Thymus (tissue), 11 donors: ENCODE results near the gene PI4KB. TPM values are rescaled to one million over a fixed set of nuclear protein-coding genes. Genes with fewer than 3 reads are reported as not detected.
"Not testable (repeated sequence)": the region's sequence is repeated elsewhere in the genome, so short reads cannot be mapped to it uniquely, and the experiment has no call there.

ENCODE experiments used
- DNase-seq, 9 donors: peaks; one replicate each; pipeline ENCODE4 v3.0.0-alpha.2; 2013; ENCODE audit warnings: low spot score in 9 of 9, low read depth in 6 of 9, missing footprints in 1 of 9
- H3K27ac ChIP-seq, 2 donors: one replicate each; pipeline ENCODE4 v1.5.1; 2013; ENCODE audit warnings: control low read depth in 1 of 2, low read depth in 1 of 2, low read length in 1 of 2, mild to moderate bottlenecking in 1 of 2, moderate library complexity in 1 of 2
- H3K27me3 ChIP-seq, 2 donors: one replicate each; pipeline ENCODE4 v1.5.1; 2013; ENCODE audit warnings: low read length in 1 of 2; ENCODE audit not compliant: control insufficient read depth in 2 of 2, insufficient read depth in 1 of 2
- H3K36me3 ChIP-seq, 2 donors: one replicate each; pipeline ENCODE4 v1.5.1; 2013; ENCODE audit warnings: low read length in 1 of 2, mild to moderate bottlenecking in 1 of 2, moderate library complexity in 1 of 2; ENCODE audit not compliant: control insufficient read depth in 2 of 2, insufficient read depth in 2 of 2
- H3K4me1 ChIP-seq, 2 donors: one replicate each; pipeline ENCODE4 v1.5.1; 2013; ENCODE audit warnings: low read length in 2 of 2; ENCODE audit not compliant: control insufficient read depth in 2 of 2, insufficient read depth in 2 of 2
- H3K4me3 ChIP-seq, 2 donors: one replicate each; pipeline ENCODE4 v1.5.1; 2013; ENCODE audit warnings: low read length in 2 of 2, control low read depth in 1 of 2, mild to moderate bottlenecking in 1 of 2
- H3K9me3 ChIP-seq, 2 donors: one replicate each; pipeline ENCODE4 v1.5.1; 2013; ENCODE audit warnings: low read length in 1 of 2, mild to moderate bottlenecking in 1 of 2; ENCODE audit not compliant: control insufficient read depth in 2 of 2, insufficient read depth in 1 of 2
- WGBS: extraction: QIAGEN DNeasy Blood & Tissue Kit; methylation state at CpG from one replicate; pipeline ENCODE4 v1.1.7; 2013; 5-methylcytosine and 5-hydroxymethylcytosine counted together
- polyA plus RNA-seq: library from polyadenylated mRNA; stranded (reverse); fragments of 200-250 nt; gene quantifications from one replicate; pipeline ENCODE4 v1.2.3, GENCODE V29; 2013
- total RNA-seq: library from RNA; stranded (reverse); fragments of 120-200 nt; gene quantifications from one replicate; pipeline ENCODE4 v1.2.4, GENCODE V29; 2013
- donor health status: healthy.

PI4KB gene
- total and polyA plus RNA-seq, 2 donors: 29.0 to 31.8 TPM

GRCh38 chr1:151368393-151369301, 41.4 kb upstream of the PI4KB start:
- 98% methylated on average over 20 of the region's 20 CpGs for WGBS
- Histone ChIP-seq H3K27ac (no peak overlapping the region), H3K27me3 (no peaks in the 10 kb centered on the region), H3K4me3 (no peak overlapping the region), H3K9me3 (peaks cover 0 to under 1% of the 10 kb centered on the region in 2 donors), H3K4me1 (peaks cover 0 to 9% of the 10 kb centered on the region in 2 donors), H3K36me3 (no peaks in the 10 kb centered on the region)
- no peak for DNase-seq

- H3K4me1 ChIP-seq: peaks cover 0 to 9% of the 10 kb centered on the region in 2 donors
- WGBS: 97% methylated on average over 8 of the region's 8 CpGs
- no peak for DNase-seq
- H3K9me3 ChIP-seq: peaks cover 0 to 8% of the 10 kb centered on the region in 2 donors
- H3K27me3 ChIP-seq: no peaks in the 10 kb centered on the region
- H3K4me3 ChIP-seq: no peak overlapping the region
- H3K27ac ChIP-seq: no peak overlapping the region
- H3K36me3 ChIP-seq: no peaks in the 10 kb centered on the region
Observed at GRCh38 chr1:151367658-151368392, 40.6 kb upstream of the PI4KB start.

GRCh38 chr1:151364996-151365395, 37.8 kb upstream of the PI4KB start:
- WGBS: 97% methylated on average over 4 of the region's 4 CpGs
- no peak overlapping the region for H3K27ac ChIP-seq
- H3K9me3 ChIP-seq: peaks cover 1 to 25% of the 10 kb centered on the region in 2 donors
- no peaks in the 10 kb centered on the region for H3K27me3 ChIP-seq
- no peaks in the 10 kb centered on the region for H3K36me3 ChIP-seq
- H3K4me1 ChIP-seq: peaks cover 0 to 2% of the 10 kb centered on the region in 2 donors
- H3K4me3 ChIP-seq: no peak overlapping the region
- no peak for DNase-seq

DNA sequence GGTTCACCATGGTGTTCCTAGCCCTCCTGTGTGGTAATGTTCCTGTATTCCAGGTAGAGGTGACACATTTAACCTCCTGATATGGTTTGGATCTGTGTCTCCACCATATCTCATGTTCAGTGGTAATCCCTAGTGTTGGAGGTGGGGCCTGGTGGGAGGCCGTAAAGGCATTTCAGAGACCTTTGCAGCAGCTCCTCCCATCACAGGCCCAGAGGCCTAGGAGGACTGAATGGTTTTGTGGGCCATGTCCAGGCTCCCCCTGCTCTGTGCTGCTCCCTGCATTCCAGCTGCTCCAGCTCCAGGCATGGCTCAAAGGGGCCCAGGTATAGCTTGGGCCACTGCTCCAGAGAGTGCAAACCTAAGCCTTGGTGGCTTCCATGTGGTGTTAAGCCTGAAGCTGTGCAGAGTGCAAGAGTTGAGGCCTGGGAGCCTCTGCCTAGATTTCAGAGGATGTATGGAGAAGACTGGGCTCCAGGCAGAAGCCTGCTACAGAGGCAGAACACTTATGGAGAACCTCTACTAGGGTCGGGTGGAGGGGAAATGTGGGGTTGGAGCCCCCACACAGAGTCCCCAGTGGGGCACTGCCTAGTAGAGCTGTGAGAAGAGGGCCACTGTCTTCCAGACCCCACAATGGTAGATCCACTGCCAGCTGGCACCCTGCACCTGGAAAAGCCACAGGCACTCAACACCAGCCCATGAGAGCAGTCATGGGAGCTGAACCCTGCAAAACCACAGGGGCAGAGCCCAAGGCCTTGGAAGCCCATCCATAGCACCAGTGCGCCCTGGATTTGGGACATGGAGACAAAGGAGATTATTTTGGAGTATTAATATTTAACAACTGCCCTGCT, 35.3 kb upstream of the PI4KB start:
- H3K27ac ChIP-seq: no peak overlapping the region
- no peak for DNase-seq
- WGBS: 97% methylated on average over 3 of the region's 3 CpGs

GRCh38 chr1:151361883-151362282, 34.7 kb upstream of the PI4KB start:
- H3K27me3 ChIP-seq: no peaks in the 10 kb centered on the region
- no peak for DNase-seq
- H3K36me3 ChIP-seq: no peaks in the 10 kb centered on the region
- H3K9me3 ChIP-seq: peaks cover 1 to 25% of the 10 kb centered on the region in 2 donors
- H3K4me3 ChIP-seq: no peak overlapping the region
- H3K27ac ChIP-seq: no peak overlapping the region
- no peaks in the 10 kb centered on the region for H3K4me1 ChIP-seq

More for the DNA sequence above, 35.3 kb upstream of the PI4KB start:
- H3K4me3 ChIP-seq: no peak overlapping the region
- H3K36me3 ChIP-seq: no peaks in the 10 kb centered on the region
- no peaks in the 10 kb centered on the region for H3K4me1 ChIP-seq
- peaks cover 1 to 25% of the 10 kb centered on the region in 2 donors for H3K9me3 ChIP-seq
- H3K27me3 ChIP-seq: no peaks in the 10 kb centered on the region

DNA sequence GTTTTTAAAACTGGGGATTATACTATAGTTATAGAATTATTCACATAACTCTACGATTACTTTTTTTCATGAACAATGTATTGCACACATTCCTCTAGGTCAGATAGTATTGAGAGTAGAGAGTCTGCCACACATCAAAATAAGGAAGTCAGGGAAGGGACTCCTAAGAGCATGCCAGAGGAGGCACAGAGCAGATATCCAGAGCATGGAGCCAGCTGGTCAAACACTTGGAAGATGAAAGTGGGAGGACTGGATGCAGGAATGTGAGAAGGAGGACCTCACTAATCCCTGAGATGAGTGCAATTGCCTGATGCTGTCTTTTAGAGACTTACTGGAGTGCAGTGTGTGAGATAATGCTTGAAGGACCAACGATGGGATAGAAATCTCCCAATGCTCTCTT, 29.5 kb upstream of the PI4KB start:
- Histone ChIP-seq H3K27me3 (no peaks in the 10 kb centered on the region), H3K9me3 (peaks cover 2 to 17% of the 10 kb centered on the region in 2 donors), H3K4me3 (no peak overlapping the region), H3K4me1 (no peaks in the 10 kb centered on the region), H3K27ac (no peak overlapping the region), H3K36me3 (no peaks in the 10 kb centered on the region)
- whole genome bisulfite sequencing: 89% methylated on average over 2 of the region's 2 CpGs
- no peak for DNase-seq

DNA sequence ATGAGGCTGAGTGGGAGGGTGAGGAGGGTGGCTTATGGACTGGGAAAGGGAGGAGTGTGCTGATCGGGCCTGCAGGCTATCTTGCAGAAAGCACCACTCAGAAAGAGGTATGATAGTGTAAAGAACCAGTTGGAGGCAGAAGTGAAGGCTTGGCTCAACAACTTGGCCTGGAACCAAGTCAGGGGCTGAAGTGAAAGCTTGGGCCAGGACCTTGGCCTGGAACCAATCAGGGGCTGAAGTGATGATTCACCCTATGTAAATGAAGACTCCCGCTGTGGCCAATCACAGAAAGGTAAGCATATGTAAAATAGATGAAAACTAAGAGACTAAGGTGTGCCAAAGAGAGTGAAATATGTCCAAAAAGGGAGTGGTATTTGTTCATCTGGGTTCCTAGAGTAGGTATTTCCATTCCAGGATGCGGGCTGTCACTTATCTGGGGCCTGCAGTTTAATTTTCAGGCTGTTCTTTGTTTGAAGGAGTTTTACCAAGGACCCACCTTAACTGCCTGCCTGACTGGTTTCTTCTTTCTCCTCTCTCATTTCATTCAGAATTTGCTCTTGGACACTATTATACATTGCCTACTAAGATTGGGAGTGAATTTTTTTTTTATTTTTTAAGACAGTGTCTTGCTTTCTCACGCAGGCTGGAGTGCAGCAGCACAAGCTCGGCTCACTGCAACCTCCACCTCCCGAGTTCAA, 25.0 kb upstream of the PI4KB start:
- Histone ChIP-seq H3K27ac (no peak overlapping the region), H3K9me3 (peaks cover 2 to 24% of the 10 kb centered on the region in 2 donors), H3K36me3 (no peaks in the 10 kb centered on the region), H3K4me1 (peaks cover 4 to 9% of the 10 kb centered on the region in 2 donors), H3K27me3 (no peaks in the 10 kb centered on the region), H3K4me3 (no peak overlapping the region)
- no peak for DNase-seq
- WGBS: 97% methylated on average over 6 of the region's 6 CpGs

DNA sequence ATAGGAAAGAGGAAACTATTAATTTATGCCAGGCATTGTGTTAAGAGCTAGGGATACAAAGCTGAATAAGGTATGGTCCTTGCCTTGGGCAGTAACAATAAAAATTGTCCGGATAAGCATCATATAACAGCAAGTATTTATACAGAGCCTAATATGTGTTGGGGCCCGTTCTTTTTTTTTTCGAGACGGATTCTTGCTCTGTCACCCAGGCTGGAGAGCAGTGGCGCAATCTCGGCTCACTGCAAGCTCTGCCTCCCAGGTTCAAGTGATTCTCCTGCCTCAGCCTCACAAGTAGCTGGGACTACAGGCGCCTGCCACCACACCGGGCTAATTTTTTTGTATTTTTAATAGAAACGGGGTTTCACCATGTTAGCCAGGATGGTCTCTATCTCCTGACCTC, 23.1 kb upstream of the PI4KB start:
- not testable (repeated sequence) for H3K27ac ChIP-seq, DNase-seq, H3K27me3 ChIP-seq, H3K36me3 ChIP-seq, H3K4me3 ChIP-seq
- Histone ChIP-seq H3K4me1 (peaks cover 11 to 22% of the 10 kb centered on the region in 2 donors), H3K9me3 (peaks cover 2 to 24% of the 10 kb centered on the region in 2 donors)
- WGBS: 98% methylated on average over 9 of the region's 9 CpGs
